Vagina (tissue), 2 donors: ENCODE data around the gene MTMR3.

Experiments used
- CTCF ChIP-seq, 3 experiments: fragments of 450-650 bp in 2 of 3; fragments of 200-600 bp in 1 of 3; sonication (generic) in 1 of 3; IDR thresholded peaks; one replicate each; pipeline ENCODE4 v1.5.1; 2017 to 2019; ENCODE audit warnings: antibody characterized with exemption in 3 of 3, mild to moderate bottlenecking in 2 of 3, moderate library complexity in 2 of 3
- POLR2AphosphoS5 ChIP-seq, 2 donors: sonication (generic); formaldehyde crosslinking; IDR thresholded peaks; one replicate each; pipeline ENCODE4 v1.9.0; 2017; ENCODE audit warnings: antibody characterized with exemption in 2 of 2, mild to moderate bottlenecking in 2 of 2, low read depth in 1 of 2; ENCODE audit not compliant: insufficient read depth in 1 of 2

GRCh38 chr22:29987137-29987536 lies 104.2 kb downstream of the MTMR3 start:
- TF ChIP-seq CTCF (IDR thresholded peaks at IDR 0.05) (no peak), POLR2AphosphoS5 (IDR thresholded peaks at IDR 0.05; ENCODE audit: insufficient read depth in 1 of 2, low read depth in 1 of 2) (no peak)
